Activated CD4-positive, alpha-beta T cell treated with anti-CD3 and anti-CD28 coated beads, Interleukin-2, amount 50 U/mL, for 4 hours (primary cell): ENCODE results near the gene THAP12.

Experiments used
- DNase-seq, 2 experiments: peaks; one replicate each; pipeline ENCODE4 v3.0.0-alpha.2; 2020

Gene THAP12

DNA sequence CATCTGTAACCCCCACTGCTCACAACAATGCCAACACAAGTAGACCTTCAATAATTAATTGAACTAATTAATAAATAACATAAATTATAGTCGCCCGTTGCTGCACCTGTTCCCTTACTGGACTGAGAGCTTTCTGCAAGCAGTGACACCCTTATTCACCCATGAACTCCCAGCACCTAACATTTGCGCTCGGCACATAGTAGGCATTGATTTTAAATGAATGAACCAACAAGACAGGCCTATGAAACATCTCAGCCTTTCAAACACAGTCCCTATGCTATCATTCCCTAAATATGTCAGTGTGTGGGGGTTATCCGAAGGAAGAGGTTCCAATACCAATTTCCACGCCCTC is 1.1 kb downstream of the THAP12 start:
- DNase-seq = no peak

DNA sequence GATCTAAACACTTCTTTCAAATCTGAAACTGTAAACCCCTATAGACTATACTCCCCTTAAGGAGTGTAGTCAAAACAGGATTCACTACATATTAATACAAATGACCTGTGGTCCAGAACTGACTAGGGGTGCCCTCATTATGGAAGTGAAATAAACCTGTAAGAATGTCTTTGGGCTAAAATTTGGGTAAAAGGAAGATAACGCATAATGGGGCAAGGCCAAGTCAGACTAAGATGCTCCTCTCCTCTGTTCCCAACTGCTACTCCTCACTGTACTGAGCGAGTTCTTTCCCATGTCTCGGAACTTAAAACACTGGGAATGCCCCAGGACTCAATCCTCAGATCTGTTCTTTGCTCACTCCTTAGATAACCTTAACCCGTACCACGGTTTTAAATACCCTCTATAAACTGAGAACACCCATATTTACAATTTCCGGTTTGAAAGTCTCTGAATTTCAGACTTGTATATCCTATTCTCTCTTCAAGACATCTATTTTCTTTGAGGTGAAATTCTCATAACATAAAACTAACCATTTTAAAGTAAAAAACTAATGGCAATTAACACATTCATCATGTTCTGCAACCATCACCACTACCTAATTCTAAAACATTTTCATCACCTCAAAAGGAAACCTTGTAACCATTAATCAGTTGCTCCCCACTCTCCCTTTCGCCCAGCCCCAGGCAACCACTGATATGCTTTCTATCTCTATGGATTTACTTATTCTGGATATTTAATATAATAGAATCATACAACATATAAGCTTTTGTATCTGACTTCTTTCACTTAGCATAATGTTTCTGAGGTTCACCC is 4.0 kb downstream of the THAP12 start:
- DNase-seq = no peak

DNA sequence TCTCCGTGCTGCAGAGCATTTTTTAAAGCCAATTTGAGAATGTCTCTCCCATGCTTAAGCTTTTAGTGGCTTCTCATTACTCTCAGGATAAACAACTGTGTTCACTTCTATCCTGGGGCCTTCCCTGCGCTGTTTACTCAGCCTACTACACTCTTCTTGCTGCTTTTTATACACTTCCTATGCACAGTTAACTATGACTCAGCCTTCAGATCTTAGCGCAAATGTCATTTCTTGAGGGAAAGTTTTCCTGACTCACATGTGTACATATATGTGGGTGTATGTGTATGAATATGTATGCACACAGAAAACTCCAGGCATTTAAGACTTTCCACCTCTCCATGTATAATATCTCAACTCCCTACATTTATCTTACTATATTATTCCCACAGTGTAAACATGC is 9.8 kb downstream of the THAP12 start:
- peak in 1 of 2 experiments; percentile 17 for DNase-seq

DNA sequence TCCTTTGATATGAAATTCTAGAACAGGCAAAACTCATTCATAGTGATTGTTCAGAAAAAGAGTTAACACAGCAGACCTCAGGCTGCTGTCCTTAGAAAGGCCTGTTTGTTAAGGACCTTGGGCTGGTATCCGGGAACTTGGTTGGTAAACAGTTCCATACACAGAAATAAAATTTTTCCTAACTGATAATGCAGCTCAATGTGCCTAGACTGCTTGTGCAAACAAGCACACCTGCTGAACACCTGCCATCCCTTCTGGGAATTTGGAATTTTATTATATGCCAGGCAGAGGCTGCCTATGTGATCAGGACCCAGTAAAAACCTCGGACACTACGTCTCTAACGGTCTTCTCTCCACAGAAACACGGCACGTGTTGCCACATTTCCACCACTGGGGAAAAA is 11.5 kb downstream of the THAP12 start:
- DNase-seq = no peak

DNA sequence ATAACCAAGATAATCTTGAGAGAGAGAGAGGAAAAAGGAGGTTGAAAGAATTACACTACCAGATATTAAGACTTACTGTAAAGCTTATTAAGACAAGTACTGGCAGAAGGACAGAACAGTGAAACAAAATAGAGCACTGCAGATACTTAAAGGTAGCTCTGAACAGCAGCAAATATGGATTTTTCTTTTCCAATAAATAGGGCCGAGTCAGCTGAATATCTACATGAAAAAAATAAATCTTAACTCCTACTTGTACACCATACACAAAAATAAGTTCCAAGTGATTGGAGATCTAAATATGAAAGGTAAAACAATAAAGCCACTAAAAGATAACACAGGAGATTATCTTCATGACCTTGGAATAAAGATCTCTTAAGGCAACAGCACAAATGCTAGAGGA is 12.4 kb downstream of the THAP12 start:
- DNase-seq = no peak

DNA sequence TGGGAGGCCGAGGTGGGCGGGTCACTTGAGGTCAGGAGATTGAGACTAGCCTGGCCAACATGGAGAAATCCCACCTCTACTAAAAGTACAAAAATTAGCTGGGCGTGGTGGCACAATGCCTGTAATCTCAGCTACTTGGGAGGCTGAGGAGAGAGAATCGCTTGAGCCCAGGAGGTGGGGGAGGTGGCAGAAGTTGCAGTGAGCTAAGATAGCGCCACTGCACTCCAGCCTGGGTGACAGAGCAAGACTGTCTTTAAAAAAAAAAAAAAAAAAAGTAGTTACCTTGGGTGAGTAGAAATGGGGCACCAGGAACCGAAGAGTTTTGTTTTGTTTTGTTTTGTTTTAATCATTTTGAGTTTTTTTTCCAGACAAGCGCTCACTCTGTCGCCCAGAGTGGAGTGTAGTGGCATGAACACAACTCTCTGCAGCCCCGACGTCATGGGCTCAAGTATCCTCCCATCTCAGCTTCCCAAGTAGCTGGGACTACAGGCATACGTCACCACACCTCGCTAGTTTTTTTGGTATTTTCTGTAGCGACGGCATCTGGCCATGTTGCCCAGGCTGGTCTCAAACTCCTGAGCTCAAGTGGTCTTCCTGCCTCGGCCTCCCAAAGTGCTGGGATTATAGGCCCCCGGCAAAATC is 15.8 kb downstream of the THAP12 start:
- no peak for DNase-seq

DNA sequence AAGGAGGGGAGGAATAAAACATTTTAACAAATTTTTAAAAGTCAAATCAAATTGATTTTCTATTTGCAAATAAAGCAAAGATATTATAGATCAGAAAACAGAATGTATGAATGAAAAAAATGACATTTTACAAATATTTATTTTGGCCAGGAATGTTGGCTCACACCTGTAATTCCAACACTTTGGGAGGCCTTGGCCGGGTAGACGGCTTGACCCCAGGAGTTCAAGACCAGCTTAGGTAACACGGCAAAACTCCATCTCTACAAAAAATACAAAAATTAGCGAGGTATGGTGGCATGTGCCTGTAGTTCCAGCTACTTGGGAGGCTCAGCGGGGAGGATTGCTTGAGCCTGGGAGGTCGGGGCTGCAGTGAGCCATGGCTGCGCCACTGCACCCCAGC is 18.2 kb downstream of the THAP12 start:
- no peak for DNase-seq

DNA sequence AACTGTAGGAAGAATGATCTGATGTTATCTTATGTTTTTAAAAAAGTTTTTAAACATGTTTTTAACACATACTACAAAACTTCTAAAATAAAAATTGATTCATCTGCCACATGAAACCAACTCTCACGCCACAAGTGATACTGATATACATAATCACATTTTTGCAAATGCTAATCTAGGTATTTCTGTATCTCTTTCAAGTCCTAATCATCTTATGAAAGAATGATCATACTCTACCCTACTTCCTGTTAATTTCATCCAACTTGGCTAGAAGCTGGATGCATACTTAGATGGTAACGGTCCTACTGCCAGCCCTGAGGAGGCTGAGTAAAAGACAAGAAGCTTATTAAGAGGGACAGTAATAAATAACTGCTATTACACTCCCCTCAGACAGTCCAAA is 19.2 kb downstream of the THAP12 start:
- no peak for DNase-seq

DNA sequence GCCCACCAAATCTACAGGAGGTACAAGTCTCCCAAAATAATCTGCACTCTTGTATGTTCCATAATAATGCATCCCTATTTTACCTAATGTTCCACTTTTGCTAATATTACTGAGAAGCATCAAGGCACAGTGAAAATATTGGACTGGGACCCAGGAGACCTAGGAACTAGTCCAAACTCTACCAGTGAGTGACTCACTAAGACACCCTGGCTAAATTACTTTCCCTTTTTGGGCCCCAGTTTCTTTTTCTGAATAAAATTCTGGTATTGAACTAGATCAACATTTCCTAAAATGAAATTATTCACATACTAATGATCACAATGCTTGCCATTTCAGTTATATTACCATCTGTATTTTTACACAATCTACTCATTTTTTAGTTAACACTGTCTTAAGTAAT is 19.6 kb downstream of the THAP12 start:
- no peak for DNase-seq

DNA sequence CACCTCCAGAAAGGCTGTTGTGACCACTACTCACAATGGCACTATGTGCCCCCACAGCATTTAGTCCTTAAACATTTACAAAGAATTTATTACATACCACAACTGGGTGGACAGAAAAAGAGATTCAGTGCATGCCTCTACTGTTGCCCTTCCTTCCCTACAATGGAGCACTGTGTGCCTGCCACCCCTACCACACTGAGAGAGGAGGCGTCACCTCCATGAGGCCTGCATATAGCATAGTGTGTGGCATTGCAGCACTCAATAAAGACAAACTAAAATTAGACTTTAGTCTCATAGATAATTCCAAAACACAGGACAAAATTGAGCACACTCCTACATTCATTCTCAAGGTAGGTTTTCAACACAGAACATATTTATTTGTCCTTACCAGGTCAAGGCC is 25.8 kb downstream of the THAP12 start:
- no peak for DNase-seq

DNA sequence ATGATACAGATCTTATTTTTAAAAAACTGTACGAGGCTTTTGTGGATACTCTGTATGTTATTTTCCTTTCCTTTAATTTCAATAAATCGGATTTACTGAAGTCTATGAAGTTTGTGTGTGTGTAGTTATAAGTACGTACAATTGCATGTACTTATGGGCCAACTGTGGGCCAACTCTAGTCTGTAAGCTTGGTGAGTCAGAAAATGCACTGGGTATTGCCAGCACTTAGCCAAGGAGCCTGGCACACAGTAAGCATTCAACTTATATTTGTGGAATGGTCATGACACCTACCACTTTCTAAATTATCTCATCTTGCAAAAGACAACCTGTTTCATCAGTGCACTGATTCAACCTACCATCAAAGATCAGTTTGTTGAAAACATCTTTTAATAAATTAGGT is 32.6 kb downstream of the THAP12 start:
- DNase-seq = no peak

DNA sequence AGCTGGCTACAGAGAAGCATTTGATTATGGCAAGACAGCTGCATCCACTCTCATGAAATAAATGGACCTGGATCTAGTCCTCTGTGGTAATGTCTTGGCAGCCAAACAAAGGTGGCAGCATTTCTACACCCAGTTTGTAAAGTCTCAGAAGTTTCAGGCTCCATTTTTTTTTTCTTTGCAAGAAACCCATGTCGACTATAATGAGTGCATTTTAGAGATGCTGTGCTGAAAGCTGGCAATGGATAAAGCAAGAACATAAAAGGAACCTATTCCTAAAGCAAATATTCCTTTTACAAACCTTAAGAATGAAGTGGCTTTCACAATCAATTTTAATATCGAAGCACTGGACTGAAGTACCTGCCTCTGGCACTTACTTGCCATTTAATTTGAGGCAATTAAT is 33.5 kb downstream of the THAP12 start:
- no peak for DNase-seq

DNA sequence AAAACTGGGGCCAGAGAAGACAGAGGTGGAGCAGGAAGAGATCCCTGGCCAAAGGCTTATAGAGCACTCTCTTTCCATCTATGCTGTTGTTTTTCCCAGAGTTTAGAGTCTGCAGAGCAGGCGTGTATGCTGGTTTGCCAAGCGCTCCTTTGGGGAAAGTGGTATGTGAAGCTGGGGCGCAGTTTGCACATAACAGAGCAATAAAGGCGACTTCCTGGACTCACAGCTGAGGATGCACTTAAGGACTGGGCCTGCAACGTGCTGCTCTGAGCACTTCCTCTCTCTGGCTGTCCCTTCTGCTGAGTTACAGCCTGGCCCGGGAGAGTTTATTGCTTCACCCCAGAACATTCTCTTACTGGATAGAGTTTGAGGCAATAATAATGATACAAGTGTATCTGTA is 41.7 kb downstream of the THAP12 start:
- no peak for DNase-seq

DNA sequence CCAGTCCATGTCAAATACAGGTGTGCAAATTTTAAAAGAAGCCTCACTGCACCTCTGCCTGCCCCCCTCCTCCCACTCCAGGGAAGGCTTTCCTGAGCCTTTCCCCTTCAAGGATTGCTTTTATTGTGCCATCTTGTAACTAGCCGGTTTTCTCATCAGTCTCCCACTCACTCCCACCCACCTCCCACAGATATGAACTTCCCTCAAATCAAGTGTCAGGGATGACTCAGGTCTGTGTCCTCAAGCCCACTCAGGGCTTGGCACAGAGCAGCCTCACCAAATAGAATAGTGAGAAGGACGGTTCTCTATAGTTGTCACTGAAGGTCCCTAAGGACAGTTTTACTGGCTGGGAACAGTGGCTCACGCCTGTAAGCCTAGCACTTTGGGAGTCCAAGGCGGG is 43.0 kb downstream of the THAP12 start:
- no peak for DNase-seq

DNA sequence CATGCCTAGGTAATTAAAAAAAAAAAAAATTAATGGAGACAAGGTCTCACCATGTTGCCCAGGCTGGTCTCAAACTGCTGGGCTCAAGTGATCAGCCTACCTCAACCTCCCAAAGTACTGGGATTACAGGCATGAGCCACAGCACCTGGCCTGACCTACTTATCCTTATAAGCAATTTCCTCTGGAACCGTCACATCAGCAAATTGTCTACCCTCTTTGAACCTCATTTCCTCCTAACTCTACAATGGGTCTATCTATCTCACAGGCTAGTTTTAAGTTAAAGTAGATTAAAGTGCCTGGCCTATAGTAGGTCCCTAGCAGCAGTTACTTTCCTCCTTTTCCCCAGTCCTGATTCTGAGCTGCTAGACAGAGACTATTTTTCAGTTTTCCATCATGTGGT is 43.5 kb downstream of the THAP12 start:
- DNase-seq = no peak

DNA sequence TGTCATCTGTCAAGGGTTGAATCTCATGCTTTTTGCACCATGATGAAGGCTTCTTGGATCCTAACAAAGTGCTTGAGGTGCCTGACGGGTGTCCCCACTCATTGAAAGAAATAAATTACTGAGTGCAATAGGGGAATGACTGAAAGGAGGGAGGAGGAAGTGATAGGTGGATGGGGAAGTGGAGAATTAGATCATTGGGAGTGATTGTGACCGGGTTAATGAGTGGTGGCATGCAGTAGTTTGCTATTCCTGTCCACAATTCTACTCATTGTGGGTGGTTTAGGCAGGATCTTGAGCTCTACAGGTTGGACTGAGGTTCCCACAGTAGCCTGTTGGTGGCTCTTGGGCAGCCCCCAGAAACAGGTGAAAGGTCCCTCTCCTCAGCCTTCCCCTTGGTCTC is 44.3 kb downstream of the THAP12 start:
- DNase-seq = no peak

DNA sequence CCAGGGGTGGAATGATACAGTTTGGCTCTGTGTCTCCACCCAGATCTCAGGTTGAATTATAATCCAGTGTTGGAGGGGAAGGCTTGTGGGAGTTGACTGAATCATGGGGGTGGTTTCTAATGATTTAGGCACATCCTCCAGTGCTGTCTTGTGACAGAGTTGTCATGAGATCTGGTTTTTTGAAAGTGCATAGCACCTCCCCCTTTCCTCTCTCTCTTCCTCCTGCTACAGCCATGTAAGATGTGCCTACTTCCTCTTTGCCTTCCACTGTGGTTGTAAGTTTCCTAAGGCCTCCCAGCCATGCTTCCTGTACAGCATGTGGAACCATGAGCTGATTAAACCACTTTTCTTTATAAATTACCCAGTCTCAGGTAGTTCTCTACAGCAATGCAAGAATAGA is 45.1 kb downstream of the THAP12 start:
- no peak for DNase-seq

DNA sequence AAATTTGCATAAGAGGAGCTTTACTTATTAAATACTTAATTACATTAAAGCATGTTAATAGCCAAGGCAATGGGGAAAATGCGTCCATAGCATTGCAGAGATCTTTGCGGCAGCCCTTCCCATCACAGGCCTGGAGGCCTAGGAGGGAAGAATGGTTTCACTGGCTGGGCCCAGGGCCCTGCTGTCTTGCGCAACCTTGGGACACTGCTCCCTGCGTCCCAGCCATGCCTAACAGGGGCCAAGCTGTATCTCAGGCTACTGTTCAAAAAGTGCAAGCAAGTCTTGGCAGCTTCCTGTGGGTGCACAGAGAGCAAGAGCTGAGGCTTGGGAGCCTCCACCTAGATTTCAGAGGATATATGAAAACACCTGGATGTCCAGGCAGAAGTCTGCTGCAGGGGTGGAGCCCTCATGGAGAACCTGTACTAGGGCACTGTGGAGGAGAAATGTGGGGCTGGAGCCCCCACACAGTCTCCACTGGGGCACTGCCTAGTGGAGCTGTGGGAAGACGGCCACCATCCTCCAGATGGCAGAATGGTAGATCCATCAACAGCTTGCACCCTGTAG is 46.0 kb downstream of the THAP12 start:
- DNase-seq = no peak

DNA sequence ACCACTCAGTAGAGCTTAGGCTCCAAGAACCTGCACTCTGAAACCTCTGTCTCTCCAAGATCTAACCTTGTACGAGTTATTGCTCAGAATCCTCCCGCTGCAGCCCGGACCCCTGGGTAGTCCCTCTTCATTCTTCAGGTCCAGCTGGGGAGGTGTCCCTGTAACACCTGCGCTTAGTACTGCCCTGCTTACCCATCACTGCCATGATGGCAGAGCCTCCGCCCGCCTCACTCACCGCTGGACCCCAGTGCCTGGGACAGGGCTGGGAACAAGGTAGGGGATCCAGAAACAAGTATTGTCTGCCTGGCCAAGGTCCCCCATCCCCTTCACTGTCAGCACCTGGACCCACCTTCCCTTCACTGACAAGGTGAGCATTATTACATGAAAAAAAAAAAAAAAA is 50.3 kb downstream of the THAP12 start:
- DNase-seq = no peak

DNA sequence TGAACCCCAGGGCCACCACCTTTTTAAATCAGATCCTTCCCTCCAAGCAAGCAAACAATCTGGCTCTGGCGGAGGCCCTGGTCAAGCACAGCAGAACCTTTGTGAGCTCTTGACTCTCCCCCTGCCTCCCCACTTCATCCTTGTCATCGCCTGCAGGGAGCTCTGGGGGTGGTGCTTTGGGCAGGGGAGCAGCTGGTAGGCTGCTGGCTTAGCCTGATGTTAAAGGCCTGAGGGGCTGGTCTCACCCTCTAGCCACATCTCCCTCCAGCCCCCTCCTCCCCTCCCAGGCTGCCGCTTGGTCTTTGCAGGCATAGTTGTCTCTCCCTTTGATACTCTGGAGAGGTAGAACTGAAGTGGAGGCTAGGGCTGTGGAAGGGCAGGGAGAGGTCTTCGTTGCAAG is 50.9 kb downstream of the THAP12 start:
- no peak for DNase-seq

DNA sequence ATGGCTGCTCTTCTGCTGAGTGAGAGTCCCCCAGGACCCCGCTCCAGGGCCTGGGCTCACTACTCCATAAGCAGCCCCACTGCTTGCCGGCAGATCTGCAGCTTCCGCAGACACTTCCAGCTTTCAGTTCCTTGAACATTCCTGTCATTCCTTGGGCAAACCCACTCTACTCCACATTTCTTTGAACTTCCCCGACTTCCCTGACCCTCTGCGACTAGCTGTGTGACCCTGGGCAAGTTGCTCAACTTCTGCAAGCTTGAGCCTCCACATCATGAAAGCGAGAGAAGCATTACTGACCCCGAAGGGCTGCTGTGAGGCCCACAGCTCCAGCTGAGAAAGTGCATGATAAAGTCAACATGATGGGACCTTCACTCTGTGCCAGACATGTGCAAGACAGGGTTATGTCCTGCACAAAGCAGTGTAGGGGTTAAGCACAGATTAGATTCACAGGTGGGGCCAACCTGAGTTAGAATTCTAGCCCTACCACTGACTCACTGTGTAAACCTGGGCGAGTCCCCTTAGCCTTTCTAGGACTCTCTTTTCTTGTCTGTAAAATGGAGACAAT is 51.8 kb downstream of the THAP12 start:
- DNase-seq = no peak

DNA sequence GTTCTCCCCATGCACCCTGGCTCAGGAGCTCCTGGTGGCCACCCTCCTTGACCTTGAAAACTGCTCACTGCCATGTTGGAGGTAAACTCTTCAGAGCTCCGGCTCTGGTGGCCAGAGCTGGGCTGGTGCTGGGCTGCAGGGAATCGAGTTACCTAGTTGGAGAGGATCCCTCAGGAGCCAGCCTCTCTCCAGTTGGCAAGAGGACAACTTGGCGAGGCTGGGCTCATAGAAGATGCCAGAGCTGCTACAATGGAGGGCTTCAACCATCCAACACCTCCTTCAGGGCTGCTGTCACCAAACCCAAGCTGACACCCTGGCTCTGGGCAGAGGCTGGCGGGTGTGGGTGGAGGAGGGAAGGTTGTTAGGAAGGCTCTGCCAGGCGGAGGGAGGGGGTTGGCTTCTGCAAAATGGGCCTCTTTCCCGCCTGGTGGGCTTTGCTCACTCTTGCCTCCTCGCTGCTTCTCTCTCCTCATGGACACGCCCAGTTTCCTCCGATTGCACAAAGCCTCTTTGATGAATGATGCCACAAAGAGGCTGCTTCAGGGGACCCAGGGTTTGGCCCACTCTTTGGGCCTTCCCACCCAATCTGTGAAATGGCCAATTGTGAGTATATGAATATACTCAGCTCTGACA is 53.1 kb downstream of the THAP12 start:
- no peak for DNase-seq

DNA sequence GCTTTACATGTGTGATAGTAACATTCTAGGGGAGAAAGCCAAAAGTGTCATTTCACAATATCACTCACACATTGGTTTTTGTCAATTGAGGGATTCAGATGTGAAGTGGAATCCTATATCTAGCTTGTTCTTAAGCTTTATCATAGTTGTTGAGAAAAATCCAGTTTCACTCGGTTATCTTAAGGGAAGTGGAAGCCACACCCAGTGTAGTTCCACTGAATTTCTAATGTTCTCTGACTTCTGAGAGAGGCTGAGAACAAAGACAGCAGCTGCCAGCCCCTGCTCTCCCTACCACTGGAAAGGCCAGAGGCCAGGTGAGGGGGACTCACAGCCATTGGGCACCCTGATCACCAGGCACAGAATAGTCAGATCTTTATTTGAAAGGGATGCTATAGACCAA is 53.7 kb downstream of the THAP12 start:
- no peak for DNase-seq

DNA sequence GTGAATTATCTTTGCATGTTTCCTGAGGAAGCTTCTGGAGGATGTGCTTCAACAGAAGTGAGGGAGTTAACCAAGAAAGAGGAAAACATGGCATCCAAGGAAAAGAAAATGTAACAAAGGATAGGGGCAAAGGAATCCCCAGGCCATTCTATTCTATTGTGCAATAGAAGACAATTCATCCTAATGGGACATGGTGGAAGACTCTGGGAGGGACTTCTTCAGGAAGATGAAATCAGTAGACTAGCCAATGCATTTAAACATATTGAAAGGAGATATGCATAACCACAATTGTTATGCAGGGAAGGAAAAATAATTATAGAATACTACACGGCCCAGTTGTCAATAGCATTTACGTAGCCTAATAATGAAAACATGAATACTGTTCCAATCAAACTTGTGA is 55.7 kb downstream of the THAP12 start:
- DNase-seq = no peak
